Liver (tissue), 9 donors: ENCODE measurements around the gene OGA. TPM values are rescaled to one million over a fixed set of nuclear protein-coding genes. Genes with fewer than 3 reads are reported as not detected.

Experiments used
- DNase-seq: peaks from one replicate; pipeline ENCODE4 v3.0.0-alpha.2; 2017; ENCODE audit warnings: low spot score
- H3K27ac ChIP-seq, 2 donors: one replicate each; pipeline ENCODE4 v1.7.0; 2013; ENCODE audit warnings: inconsistent platforms in 2 of 2, low read length in 2 of 2, control low read depth in 1 of 2, low read depth in 1 of 2, mild to moderate bottlenecking in 1 of 2
- H3K27me3 ChIP-seq, 4 donors: one replicate each; pipeline versions ENCODE4 v1.6.1 to v1.7.0; 2013; ENCODE audit warnings: low read length in 3 of 4, inconsistent platforms in 1 of 4, mild to moderate bottlenecking in 1 of 4, moderate library complexity in 1 of 4; ENCODE audit not compliant: control insufficient read depth in 4 of 4, insufficient read depth in 4 of 4
- H3K36me3 ChIP-seq, 4 donors: one replicate each; pipeline versions ENCODE4 v1.6.1 to v1.7.0; 2013; ENCODE audit warnings: low read length in 3 of 4, mild to moderate bottlenecking in 3 of 4, low read depth in 1 of 4, moderate library complexity in 1 of 4; ENCODE audit not compliant: control insufficient read depth in 4 of 4, insufficient read depth in 3 of 4
- H3K4me1 ChIP-seq, 4 donors: one replicate each; pipeline versions ENCODE4 v1.6.1 to v1.7.0; 2013; ENCODE audit warnings: low read length in 3 of 4, mild to moderate bottlenecking in 3 of 4, moderate library complexity in 1 of 4; ENCODE audit not compliant: control insufficient read depth in 4 of 4, insufficient read depth in 4 of 4
- H3K4me3 ChIP-seq, 3 donors: one replicate each; pipeline versions ENCODE4 v1.6.1 to v1.7.0; 2013; ENCODE audit warnings: low read length in 3 of 3, control low read depth in 1 of 3, low read depth in 1 of 3, mild to moderate bottlenecking in 1 of 3
- H3K9ac ChIP-seq, 2 donors: one replicate each; pipeline ENCODE4 v1.7.0; 2013; ENCODE audit warnings: low read length in 2 of 2, mild to moderate bottlenecking in 2 of 2, moderate library complexity in 2 of 2, control low read depth in 1 of 2, low read depth in 1 of 2
- H3K9me3 ChIP-seq, 4 donors: one replicate each; pipeline versions ENCODE4 v1.6.1 to v1.7.0; 2013; ENCODE audit warnings: low read length in 3 of 4; ENCODE audit not compliant: control insufficient read depth in 4 of 4
- ATF3 ChIP-seq: IDR thresholded peaks from 2 replicates; pipeline ENCODE4 v1.6.1; 2016; ENCODE audit warnings: antibody characterized with exemption
- CTCF ChIP-seq: fragments of 150-350 bp; IDR thresholded peaks from 2 replicates; pipeline ENCODE4 v1.5.1; 2017; ENCODE audit warnings: improper control_type of control experiment, low read depth, low read length; ENCODE audit not compliant: missing input control
- EGR1 ChIP-seq, 2 donors: IDR thresholded peaks; 2 replicates each; pipeline ENCODE4 v1.6.1; 2016 to 2018; ENCODE audit warnings: antibody characterized with exemption in 2 of 2, low read depth in 2 of 2
- FOXA1 ChIP-seq: IDR thresholded peaks from 2 replicates; pipeline ENCODE4 v1.6.1; 2016; ENCODE audit warnings: antibody characterized with exemption
- FOXA2 ChIP-seq: IDR thresholded peaks from 2 replicates; pipeline ENCODE4 v1.6.1; 2016; ENCODE audit warnings: antibody characterized with exemption
- GABPA ChIP-seq, 2 donors: IDR thresholded peaks in 1 of 2; conservative IDR thresholded peaks in 1 of 2; 2 replicates each; pipeline ENCODE4 v1.6.1; 2016; ENCODE audit warnings: antibody characterized with exemption in 2 of 2, mild to moderate bottlenecking in 1 of 2, moderate library complexity in 1 of 2
- HNF4A ChIP-seq, 2 donors: conservative IDR thresholded peaks; 2 replicates each; pipeline ENCODE4 v1.6.1; 2016; ENCODE audit warnings: antibody characterized with exemption in 2 of 2, mild to moderate bottlenecking in 2 of 2
- HNF4G ChIP-seq: IDR thresholded peaks from 2 replicates; pipeline ENCODE4 v1.6.1; 2016; ENCODE audit warnings: antibody characterized with exemption
- JUND ChIP-seq, 2 donors: IDR thresholded peaks; 2 replicates each; pipeline ENCODE4 v1.6.1; 2016; ENCODE audit warnings: antibody characterized with exemption in 2 of 2
- MAX ChIP-seq: IDR thresholded peaks from 2 replicates; pipeline ENCODE4 v1.6.1; 2016; ENCODE audit warnings: antibody characterized with exemption
- NR2F2 ChIP-seq: IDR thresholded peaks from 2 replicates; pipeline ENCODE4 v1.6.1; 2016; ENCODE audit warnings: antibody characterized with exemption
- RAD21 ChIP-seq, 2 donors: IDR thresholded peaks; 2 replicates each; pipeline ENCODE4 v1.6.1; 2016; ENCODE audit warnings: antibody characterized with exemption in 2 of 2, mild to moderate bottlenecking in 2 of 2
- RXRA ChIP-seq, 2 donors: IDR thresholded peaks; 2 replicates each; pipeline ENCODE4 v1.6.1; 2017 to 2018; ENCODE audit warnings: antibody characterized with exemption in 2 of 2, mild to moderate bottlenecking in 1 of 2
- SP1 ChIP-seq: IDR thresholded peaks from 2 replicates; pipeline ENCODE4 v1.6.1; 2018; ENCODE audit warnings: antibody characterized with exemption, mild to moderate bottlenecking
- TAF1 ChIP-seq: conservative IDR thresholded peaks from 2 replicates; pipeline ENCODE4 v1.6.1; 2016; ENCODE audit warnings: antibody characterized with exemption, mild to moderate bottlenecking
- YY1 ChIP-seq: IDR thresholded peaks from 2 replicates; pipeline ENCODE4 v1.6.1; 2016; ENCODE audit warnings: antibody characterized with exemption, mild to moderate bottlenecking
- ZBTB33 ChIP-seq: IDR thresholded peaks from 2 replicates; pipeline ENCODE4 v1.6.1; 2016; ENCODE audit warnings: antibody characterized with exemption
- WGBS: extraction: QIAGEN DNeasy Blood & Tissue Kit; methylation state at CpG from one replicate; pipeline ENCODE4 v1.1.7; 2013; 5-methylcytosine and 5-hydroxymethylcytosine counted together
- polyA plus RNA-seq, 2 donors: library from polyadenylated mRNA; stranded (reverse) in 1 of 2; unstranded in 1 of 2; fragments of 200-250 nt in 1 of 2; fragments of >200 nt in 1 of 2; fragmentation: Nextera tagmentation in 1 of 2; extraction: Ambion mirVana in 1 of 2; gene quantifications; one replicate each; pipeline versions ENCODE4 v1.2.1 to v1.2.3, GENCODE V29; 2013 to 2015
- total RNA-seq, 2 donors: library from RNA; depleted of rRNA; stranded (reverse); fragments of >200 nt; gene quantifications; one replicate each; pipeline ENCODE4 v1.2.3, GENCODE V29; 2014
- TF ChIP-seq, protein P1 (sequence below): IDR thresholded peaks from 2 replicates; pipeline ENCODE4 v1.6.1; 2016; ENCODE audit warnings: antibody characterized with exemption, mild to moderate bottlenecking
- donor health status: healthy.
- donor health status: healthy.
- donor health status: healthy.
- donor health status: healthy.
- donor health status: healthy.

OGA gene
- total and polyA plus RNA-seq, 4 donors, result 18.0 to 64.3 (median 41.4) TPM

DNA sequence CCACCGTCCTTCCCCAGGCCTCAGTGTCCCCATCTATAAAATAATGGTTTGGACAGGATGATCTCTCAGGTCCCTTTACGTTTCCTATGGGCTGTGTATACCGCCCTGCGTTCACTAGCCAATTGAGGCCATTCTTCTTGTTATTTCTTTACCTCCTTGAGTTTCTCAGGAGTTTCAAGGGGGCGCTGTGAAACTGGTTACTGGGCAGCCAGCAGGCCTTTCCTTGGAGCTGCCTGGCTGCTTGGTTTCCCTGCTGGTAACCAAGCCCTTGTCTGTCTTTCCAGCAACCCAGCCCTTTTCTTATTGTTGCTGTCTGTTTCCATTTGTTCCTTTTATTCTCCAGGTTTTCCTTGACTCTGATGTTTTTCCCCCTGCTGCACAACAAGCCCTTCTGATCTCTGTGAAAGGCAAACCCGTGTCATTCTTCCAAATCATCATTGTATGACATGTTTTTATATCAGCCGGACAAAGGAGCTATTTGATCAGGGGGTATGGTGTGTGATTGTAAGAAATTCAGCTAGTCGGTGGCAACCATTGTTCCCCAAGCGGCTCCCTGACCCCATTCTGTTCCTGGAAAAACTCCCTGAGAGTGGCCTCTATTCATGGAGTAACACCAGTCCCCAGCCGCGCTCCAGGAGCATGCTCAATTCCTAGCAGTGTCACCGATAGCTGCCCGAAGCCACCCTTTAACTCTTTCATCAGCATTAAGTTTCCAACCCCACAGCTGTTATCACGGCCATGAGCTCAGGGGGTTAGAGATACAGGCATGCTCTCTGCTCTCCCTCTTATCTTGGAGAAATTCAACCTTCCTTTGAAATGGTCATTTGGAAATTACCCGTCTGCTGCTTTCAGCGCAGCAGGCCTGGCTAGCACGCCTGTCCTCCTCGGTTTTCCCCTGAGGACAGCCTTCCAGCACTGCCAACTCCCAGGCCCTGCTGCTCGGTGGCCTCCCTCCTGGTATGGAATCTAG is 68.9 kb downstream of the OGA start:
- DNase-seq, result no peak
- Histone ChIP-seq H3K27ac (no peak overlapping the region), H3K36me3 (no peaks in the 10 kb centered on the region), H3K4me3 (no peak overlapping the region), H3K27me3 (no peaks in the 10 kb centered on the region), H3K4me1 (no peaks in the 10 kb centered on the region), H3K9ac (no peak overlapping the region), H3K9me3 (no peaks in the 10 kb centered on the region)
- TF ChIP-seq HNF4A (conservative IDR thresholded peaks at IDR 0.05) (no peak), GABPA (IDR thresholded peaks at IDR 0.05 in 1 of 2, conservative IDR thresholded peaks at IDR 0.05 in 1 of 2) (no peak), JUND (IDR thresholded peaks at IDR 0.05) (no peak), EGR1 (IDR thresholded peaks at IDR 0.05; ENCODE audit: low read depth in 2 of 2) (no peak), RAD21 (IDR thresholded peaks at IDR 0.05) (no peak), HNF4G (no peak), ZBTB33 (no peak), SP1 (no peak), RXRA (IDR thresholded peaks at IDR 0.05) (no peak), NR2F2 (no peak), MAX (no peak), ATF3 (no peak), YY1 (no peak), TAF1 (no peak), CTCF (no peak), FOXA1 (no peak), FOXA2 (no peak)
- WGBS, result 91% methylated on average over 19 of the region's 19 CpGs

DNA sequence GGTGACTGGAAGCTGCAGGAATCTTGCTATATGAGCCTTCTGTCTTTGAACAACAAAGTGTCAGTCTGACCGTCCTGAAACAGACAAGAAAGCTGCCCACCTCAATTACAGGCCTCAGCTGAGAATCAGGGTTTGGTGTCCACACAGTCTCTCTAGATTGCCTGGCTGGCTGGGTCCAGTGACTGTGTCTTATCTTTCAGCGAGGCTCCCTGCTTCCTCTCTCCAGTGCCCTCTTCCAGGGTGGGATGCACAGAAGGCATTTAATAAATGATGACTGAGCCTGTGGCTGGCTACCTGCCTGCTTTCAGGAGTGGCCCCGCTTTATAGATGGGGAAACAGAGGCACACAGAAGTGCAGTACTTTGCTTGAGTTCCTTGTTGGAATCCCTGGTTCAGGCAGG is 69.7 kb downstream of the OGA start:
- 80% methylated on average over 3 of the region's 3 CpGs for WGBS
- Histone ChIP-seq H3K36me3 (no peaks in the 10 kb centered on the region), H3K27me3 (no peaks in the 10 kb centered on the region), H3K4me1 (no peaks in the 10 kb centered on the region), H3K27ac (no peak overlapping the region), H3K4me3 (no peak overlapping the region), H3K9ac (no peak overlapping the region), H3K9me3 (no peaks in the 10 kb centered on the region)
- TF ChIP-seq ZBTB33, result no peak
- TF ChIP-seq FOXA2, result no peak
- TF ChIP-seq HNF4A (conservative IDR thresholded peaks at IDR 0.05), result no peak
- no peak for TF ChIP-seq HNF4G
- no peak for TF ChIP-seq NR2F2
- no peak for TF ChIP-seq GABPA (IDR thresholded peaks at IDR 0.05 in 1 of 2, conservative IDR thresholded peaks at IDR 0.05 in 1 of 2)
- TF ChIP-seq JUND (IDR thresholded peaks at IDR 0.05), result no peak
- TF ChIP-seq MAX, result no peak
- TF ChIP-seq EGR1 (IDR thresholded peaks at IDR 0.05; ENCODE audit: low read depth in 2 of 2), result no peak
- TF ChIP-seq ATF3, result no peak
- TF ChIP-seq, protein P1, sequence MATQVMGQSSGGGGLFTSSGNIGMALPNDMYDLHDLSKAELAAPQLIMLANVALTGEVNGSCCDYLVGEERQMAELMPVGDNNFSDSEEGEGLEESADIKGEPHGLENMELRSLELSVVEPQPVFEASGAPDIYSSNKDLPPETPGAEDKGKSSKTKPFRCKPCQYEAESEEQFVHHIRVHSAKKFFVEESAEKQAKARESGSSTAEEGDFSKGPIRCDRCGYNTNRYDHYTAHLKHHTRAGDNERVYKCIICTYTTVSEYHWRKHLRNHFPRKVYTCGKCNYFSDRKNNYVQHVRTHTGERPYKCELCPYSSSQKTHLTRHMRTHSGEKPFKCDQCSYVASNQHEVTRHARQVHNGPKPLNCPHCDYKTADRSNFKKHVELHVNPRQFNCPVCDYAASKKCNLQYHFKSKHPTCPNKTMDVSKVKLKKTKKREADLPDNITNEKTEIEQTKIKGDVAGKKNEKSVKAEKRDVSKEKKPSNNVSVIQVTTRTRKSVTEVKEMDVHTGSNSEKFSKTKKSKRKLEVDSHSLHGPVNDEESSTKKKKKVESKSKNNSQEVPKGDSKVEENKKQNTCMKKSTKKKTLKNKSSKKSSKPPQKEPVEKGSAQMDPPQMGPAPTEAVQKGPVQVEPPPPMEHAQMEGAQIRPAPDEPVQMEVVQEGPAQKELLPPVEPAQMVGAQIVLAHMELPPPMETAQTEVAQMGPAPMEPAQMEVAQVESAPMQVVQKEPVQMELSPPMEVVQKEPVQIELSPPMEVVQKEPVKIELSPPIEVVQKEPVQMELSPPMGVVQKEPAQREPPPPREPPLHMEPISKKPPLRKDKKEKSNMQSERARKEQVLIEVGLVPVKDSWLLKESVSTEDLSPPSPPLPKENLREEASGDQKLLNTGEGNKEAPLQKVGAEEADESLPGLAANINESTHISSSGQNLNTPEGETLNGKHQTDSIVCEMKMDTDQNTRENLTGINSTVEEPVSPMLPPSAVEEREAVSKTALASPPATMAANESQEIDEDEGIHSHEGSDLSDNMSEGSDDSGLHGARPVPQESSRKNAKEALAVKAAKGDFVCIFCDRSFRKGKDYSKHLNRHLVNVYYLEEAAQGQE, result no peak
- TF ChIP-seq RXRA (IDR thresholded peaks at IDR 0.05), result no peak
- TF ChIP-seq FOXA1, result no peak
- no peak for TF ChIP-seq YY1
- DNase-seq, result no peak
